ENCODE measurements around the gene DDX28.
A peak's percentile ranks its signal among the peaks of the same experiment; 100 is the strongest.
"Not testable (repeated sequence)": the region's sequence is repeated elsewhere in the genome, so short reads cannot be mapped to it uniquely, and the experiment has no call there.

DDX28 gene

DNA sequence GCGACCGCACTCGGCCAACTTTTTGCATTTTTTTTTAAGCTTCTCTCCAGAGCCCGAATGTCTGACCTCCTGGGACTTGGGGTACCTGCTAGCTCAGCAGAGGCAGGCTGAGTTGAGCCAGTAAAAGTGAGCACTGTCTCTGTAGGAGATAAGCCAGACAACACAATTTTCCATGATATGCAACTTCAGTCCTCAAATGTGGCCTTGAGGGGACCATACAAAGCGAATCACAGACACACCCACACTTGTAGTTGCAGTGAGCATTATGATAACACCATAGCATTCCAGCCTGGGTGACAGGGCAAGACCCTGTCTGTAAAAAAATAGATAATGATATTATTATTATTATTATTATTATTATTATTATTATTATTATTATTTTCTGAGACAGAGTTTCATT lies 26.4 kb downstream of the DDX28 start:
- no peak overlapping the region for H2AFZ ChIP-seq (ENCODE audit: low read length)
- peaks cover 25% of the 10 kb centered on the region for H3K4me1 ChIP-seq (ENCODE audit: insufficient read depth, low read length, poor library complexity, severe bottlenecking)
- H3K9me2 ChIP-seq (replicated peaks; ENCODE audit: low read depth, low read length) = no peaks in the 10 kb centered on the region
- no peak overlapping the region for H3K9ac ChIP-seq (ENCODE audit: low read depth, low read length, poor library complexity, severe bottlenecking)
- no peaks in the 10 kb centered on the region for H4K20me1 ChIP-seq (ENCODE audit: insufficient read depth, low read length, poor library complexity, severe bottlenecking)
- H3K79me2 ChIP-seq (ENCODE audit: insufficient read depth, low read length) = no peaks in the 10 kb centered on the region
- no peak overlapping the region for H3K4me2 ChIP-seq (ENCODE audit: low read depth, low read length, poor library complexity, severe bottlenecking)
- peaks cover 11% of the 10 kb centered on the region; the same call in 1 of the 2 replicates for H3F3A ChIP-seq (ENCODE audit: low read depth)
- TF ChIP-seq EZH2phosphoT487 (IDR thresholded peaks at IDR 0.05; ENCODE audit: borderline replicate concordance) = no peak
- TF ChIP-seq, protein P1, sequence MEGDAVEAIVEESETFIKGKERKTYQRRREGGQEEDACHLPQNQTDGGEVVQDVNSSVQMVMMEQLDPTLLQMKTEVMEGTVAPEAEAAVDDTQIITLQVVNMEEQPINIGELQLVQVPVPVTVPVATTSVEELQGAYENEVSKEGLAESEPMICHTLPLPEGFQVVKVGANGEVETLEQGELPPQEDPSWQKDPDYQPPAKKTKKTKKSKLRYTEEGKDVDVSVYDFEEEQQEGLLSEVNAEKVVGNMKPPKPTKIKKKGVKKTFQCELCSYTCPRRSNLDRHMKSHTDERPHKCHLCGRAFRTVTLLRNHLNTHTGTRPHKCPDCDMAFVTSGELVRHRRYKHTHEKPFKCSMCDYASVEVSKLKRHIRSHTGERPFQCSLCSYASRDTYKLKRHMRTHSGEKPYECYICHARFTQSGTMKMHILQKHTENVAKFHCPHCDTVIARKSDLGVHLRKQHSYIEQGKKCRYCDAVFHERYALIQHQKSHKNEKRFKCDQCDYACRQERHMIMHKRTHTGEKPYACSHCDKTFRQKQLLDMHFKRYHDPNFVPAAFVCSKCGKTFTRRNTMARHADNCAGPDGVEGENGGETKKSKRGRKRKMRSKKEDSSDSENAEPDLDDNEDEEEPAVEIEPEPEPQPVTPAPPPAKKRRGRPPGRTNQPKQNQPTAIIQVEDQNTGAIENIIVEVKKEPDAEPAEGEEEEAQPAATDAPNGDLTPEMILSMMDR (conservative IDR thresholded peaks at IDR 0.05; ENCODE audit: low read length) = no peak
- H3K4me3 ChIP-seq (ENCODE audit: low read length, poor library complexity, severe bottlenecking) = no peak overlapping the region
- no peaks in the 10 kb centered on the region for H3K27me3 ChIP-seq (ENCODE audit: insufficient read depth, low read length, poor library complexity, severe bottlenecking)
- H3K9me3 ChIP-seq (ENCODE audit: insufficient read depth, low read depth, low read length) = no peaks in the 10 kb centered on the region
- no peaks in the 10 kb centered on the region for H3K36me3 ChIP-seq (ENCODE audit: insufficient read depth, low read length)

DNA sequence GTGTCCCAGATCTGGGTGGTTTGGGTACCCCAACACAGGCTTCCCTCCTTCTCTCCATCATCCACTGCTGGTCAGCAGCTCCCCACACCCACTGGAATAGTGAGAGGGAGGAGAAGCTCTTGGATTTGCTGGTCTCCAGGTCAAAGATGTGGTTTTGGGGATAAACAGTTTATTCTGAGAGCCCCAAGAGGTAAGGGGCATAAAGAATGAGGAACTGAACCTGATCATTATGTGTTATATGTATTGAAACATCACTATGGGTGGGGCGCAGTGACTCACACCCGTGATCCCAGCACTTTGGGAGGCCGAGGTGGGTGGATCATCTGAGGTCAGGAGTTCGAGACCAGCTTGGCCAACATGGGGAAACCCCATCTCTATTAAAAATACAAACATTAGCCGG lies 27.6 kb downstream of the DDX28 start:
- Histone ChIP-seq H3F3A (ENCODE audit: low read depth) (peaks cover 11% of the 10 kb centered on the region; the same call in 1 of the 2 replicates), H3K79me2 (ENCODE audit: insufficient read depth, low read length) (no peaks in the 10 kb centered on the region), H3K4me3 (ENCODE audit: low read length, poor library complexity, severe bottlenecking) (no peak overlapping the region), H3K4me1 (ENCODE audit: insufficient read depth, low read length, poor library complexity, severe bottlenecking) (peaks cover 22% of the 10 kb centered on the region), H3K27me3 (ENCODE audit: insufficient read depth, low read length, poor library complexity, severe bottlenecking) (no peaks in the 10 kb centered on the region), H3K4me2 (ENCODE audit: low read depth, low read length, poor library complexity, severe bottlenecking) (no peak overlapping the region), H3K9me3 (ENCODE audit: insufficient read depth, low read depth, low read length) (no peaks in the 10 kb centered on the region), H3K9ac (ENCODE audit: low read depth, low read length, poor library complexity, severe bottlenecking) (no peak overlapping the region), H3K9me2 (replicated peaks; ENCODE audit: low read depth, low read length) (no peaks in the 10 kb centered on the region), H4K20me1 (ENCODE audit: insufficient read depth, low read length, poor library complexity, severe bottlenecking) (no peaks in the 10 kb centered on the region), H3K36me3 (ENCODE audit: insufficient read depth, low read length) (no peaks in the 10 kb centered on the region), H2AFZ (ENCODE audit: low read length) (no peak overlapping the region)
- TF ChIP-seq, protein P1 (conservative IDR thresholded peaks at IDR 0.05; ENCODE audit: low read length) = no peak
- no peak for TF ChIP-seq EZH2phosphoT487 (IDR thresholded peaks at IDR 0.05; ENCODE audit: borderline replicate concordance)

DNA sequence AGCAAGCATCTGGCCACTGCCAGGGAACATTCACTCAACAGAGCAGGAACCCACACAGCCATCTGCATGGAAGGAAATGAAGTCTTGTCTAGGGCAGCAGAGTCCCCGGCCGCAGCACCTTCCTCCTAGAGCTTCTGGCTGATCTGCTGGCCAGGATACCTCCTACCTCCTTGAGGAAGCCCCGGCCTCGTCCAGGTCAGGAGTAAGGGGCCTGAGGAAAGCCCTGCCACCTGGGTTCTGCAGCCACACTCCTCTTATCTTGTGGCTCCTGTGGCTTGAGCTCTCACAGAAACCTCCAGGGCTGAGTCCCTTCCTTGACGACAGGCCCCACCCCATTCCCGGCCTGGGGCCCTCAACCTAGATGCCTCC lies 29.0 kb downstream of the DDX28 start:
- not testable (repeated sequence) for H3K79me2 ChIP-seq (ENCODE audit: insufficient read depth, low read length); H2AFZ ChIP-seq (ENCODE audit: low read length); H3K9me3 ChIP-seq (ENCODE audit: insufficient read depth, low read depth, low read length); H3K36me3 ChIP-seq (ENCODE audit: insufficient read depth, low read length); H3K9me2 ChIP-seq (replicated peaks; ENCODE audit: low read depth, low read length); H4K20me1 ChIP-seq (ENCODE audit: insufficient read depth, low read length, poor library complexity, severe bottlenecking); H3K4me1 ChIP-seq (ENCODE audit: insufficient read depth, low read length, poor library complexity, severe bottlenecking); H3K4me3 ChIP-seq (ENCODE audit: low read length, poor library complexity, severe bottlenecking); H3F3A ChIP-seq (ENCODE audit: low read depth); H3K27me3 ChIP-seq (ENCODE audit: insufficient read depth, low read length, poor library complexity, severe bottlenecking)
- H3K4me2 ChIP-seq (ENCODE audit: low read depth, low read length, poor library complexity, severe bottlenecking) = peak overlapping the region; percentile 51
- peak overlapping the region; percentile 61 for H3K9ac ChIP-seq (ENCODE audit: low read depth, low read length, poor library complexity, severe bottlenecking)

DNA sequence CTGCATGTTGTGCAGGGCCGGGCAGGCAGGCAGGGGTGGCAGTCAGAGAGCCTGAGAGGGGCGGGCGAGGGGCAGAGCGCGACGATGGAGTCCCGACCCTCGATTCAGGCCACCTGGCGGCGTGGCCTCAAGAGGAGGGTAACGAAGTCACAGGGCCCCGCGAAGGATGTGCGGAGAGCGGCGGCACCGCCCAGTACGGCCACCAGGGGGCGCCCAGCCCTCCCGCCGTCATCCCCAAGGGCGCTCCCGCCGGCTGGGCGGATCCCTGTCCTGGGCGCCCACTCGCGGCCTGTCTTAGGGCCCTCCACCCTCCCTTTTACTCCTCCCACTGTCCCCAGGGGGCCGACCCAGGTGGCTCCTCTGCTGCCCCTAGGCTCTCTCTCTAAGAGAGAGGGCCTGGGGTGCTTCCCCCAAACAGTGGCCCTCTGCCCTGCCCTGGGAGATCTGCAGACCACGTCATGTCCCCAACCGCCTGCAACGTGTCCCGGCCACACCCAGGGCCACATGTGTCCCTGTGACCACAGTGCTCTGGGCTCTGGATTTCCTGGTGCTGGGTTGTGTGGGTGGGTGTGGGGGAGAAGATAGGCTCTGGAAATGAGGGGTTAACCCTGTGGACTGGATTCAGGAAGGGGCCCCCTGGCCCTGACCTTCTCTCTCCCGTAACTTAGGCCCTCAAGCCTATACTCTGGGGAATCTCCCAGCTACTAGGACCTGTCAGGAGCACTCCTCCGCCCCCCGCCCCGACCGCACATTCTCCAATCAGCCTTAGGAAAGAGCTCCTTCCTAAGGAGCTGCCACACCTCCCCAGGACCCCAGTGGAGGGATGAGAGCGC lies 29.6 kb downstream of the DDX28 start:
- Histone ChIP-seq H3K27me3 (ENCODE audit: insufficient read depth, low read length, poor library complexity, severe bottlenecking) (no peaks in the 10 kb centered on the region), H3K4me2 (ENCODE audit: low read depth, low read length, poor library complexity, severe bottlenecking) (peak overlapping the region; percentile 51), H3K4me1 (ENCODE audit: insufficient read depth, low read length, poor library complexity, severe bottlenecking) (peaks cover 7% of the 10 kb centered on the region), H3K9ac (ENCODE audit: low read depth, low read length, poor library complexity, severe bottlenecking) (peak overlapping the region; percentile 61), H3K79me2 (ENCODE audit: insufficient read depth, low read length) (no peaks in the 10 kb centered on the region), H4K20me1 (ENCODE audit: insufficient read depth, low read length, poor library complexity, severe bottlenecking) (no peaks in the 10 kb centered on the region), H3K9me3 (ENCODE audit: insufficient read depth, low read depth, low read length) (no peaks in the 10 kb centered on the region), H3K36me3 (ENCODE audit: insufficient read depth, low read length) (no peaks in the 10 kb centered on the region), H2AFZ (ENCODE audit: low read length) (peak overlapping the region; percentile 83), H3K4me3 (ENCODE audit: low read length, poor library complexity, severe bottlenecking) (peak overlapping the region; percentile 7), H3K9me2 (replicated peaks; ENCODE audit: low read depth, low read length) (no peaks in the 10 kb centered on the region), H3F3A (ENCODE audit: low read depth) (no peaks in the 10 kb centered on the region)
- no peak for TF ChIP-seq EZH2phosphoT487 (IDR thresholded peaks at IDR 0.05; ENCODE audit: borderline replicate concordance)
- TF ChIP-seq, protein P1 (conservative IDR thresholded peaks at IDR 0.05; ENCODE audit: low read length) = peak; percentile 86

Measured in Loucy (cell line).